ENCODE results near the gene STARD7. TPM values are rescaled to one million over a fixed set of nuclear protein-coding genes. Genes with fewer than 3 reads are reported as not detected.

Gene STARD7
- total RNA-seq, 1 experiment from 2014 or later: 105 TPM

DNA sequence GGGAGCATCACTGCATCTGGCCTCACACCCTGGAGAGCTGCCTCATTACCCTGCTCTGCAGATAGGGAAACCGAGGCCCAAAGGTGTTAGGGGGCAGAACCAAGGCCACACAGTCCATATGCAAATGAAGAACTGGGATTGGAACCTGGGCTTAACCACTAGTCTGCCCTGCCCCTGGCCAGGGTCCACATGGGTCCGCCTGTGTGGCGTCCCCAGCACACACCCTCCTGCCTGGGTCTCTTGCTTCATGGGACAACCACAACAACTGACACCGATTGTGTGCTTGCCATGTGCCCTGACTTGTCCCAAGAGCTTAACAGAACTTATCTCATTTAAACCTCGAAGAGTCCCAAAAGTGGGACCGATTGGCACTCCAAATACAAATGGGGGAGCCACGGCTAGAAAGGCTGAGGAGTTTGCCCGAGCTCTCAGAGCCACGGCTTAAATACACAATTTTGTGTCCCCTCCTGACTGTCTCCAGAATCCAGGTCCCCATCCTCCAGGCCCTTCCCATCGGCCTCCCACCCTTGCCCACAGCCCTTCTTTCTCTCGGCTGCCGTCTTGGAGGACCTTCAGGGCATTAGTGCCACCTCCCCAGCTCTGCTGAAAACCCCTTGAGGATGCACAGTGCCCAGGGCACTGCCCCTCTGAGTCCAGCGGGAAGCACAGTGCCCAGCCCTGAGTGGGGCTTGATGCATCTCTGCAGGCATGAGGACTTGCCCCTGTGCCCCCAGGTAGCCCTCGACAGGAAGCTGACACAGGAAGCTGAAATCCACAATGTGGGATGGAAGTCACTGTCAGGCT is 57.6 kb downstream of the STARD7 start:
- CTCF ChIA-PET: interaction anchor here (2.8 kb wide), 1 partner anchor 24 kb away, joined by 8 read pairs; no protein-coding TSS in a partner anchor
- Mint-ChIP-seq H3K4me3 (ENCODE audit: unreplicated experiment) (no peak overlapping the region), H3K36me3 (ENCODE audit: insufficient read depth, unreplicated experiment) (no peaks in the 10 kb centered on the region), H3K27ac (ENCODE audit: low read depth, unreplicated experiment) (no peak overlapping the region), H3K27me3 (ENCODE audit: insufficient read depth, unreplicated experiment) (no peaks in the 10 kb centered on the region), H3K4me1 (ENCODE audit: insufficient read depth, unreplicated experiment) (peaks cover 17% of the 10 kb centered on the region), H3K9me3 (ENCODE audit: unreplicated experiment) (no peaks in the 10 kb centered on the region)
- intact Hi-C loops (cut with micrococcal nuclease): no loop called here
- TF ChIP-seq, protein P1, sequence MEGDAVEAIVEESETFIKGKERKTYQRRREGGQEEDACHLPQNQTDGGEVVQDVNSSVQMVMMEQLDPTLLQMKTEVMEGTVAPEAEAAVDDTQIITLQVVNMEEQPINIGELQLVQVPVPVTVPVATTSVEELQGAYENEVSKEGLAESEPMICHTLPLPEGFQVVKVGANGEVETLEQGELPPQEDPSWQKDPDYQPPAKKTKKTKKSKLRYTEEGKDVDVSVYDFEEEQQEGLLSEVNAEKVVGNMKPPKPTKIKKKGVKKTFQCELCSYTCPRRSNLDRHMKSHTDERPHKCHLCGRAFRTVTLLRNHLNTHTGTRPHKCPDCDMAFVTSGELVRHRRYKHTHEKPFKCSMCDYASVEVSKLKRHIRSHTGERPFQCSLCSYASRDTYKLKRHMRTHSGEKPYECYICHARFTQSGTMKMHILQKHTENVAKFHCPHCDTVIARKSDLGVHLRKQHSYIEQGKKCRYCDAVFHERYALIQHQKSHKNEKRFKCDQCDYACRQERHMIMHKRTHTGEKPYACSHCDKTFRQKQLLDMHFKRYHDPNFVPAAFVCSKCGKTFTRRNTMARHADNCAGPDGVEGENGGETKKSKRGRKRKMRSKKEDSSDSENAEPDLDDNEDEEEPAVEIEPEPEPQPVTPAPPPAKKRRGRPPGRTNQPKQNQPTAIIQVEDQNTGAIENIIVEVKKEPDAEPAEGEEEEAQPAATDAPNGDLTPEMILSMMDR (IDR thresholded peaks at IDR 0.05; ENCODE audit: unreplicated experiment): no peak
- no TSS peak for BruUV-seq (replicated peaks)
- POLR2A ChIA-PET: no interaction called here
- DNase-seq (ENCODE audit: unreplicated experiment): no peak

DNA sequence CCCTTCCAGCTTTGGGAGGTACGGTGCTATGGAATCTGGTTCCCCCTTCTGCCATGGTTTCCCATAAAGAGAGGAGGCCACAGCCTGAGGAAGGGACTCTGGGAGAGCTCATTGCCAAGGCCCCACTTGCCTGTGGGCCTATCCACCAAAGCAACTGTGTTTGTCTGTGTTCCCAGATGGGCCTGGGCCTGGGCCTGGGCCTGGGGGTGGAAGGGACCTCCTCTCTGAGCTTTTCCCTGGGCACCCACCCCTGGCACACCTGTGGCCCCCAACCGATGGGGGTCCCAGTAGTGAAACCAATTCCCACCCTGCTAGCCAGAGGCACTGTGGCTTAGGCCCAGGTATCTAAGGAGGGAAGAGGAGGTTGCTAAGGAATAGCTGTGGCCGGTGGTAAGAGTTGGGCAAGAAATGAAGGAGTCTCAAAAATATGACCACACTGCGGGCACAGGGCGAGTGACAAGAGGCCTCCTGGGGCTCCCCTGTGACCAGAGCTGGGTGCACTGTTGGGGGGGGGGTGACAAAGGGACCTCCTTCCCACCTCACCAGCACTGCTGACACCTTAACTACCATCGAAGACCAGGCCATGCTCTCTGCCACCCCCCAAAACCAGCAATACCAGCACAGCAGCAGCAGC is 58.5 kb downstream of the STARD7 start:
- DNase-seq (ENCODE audit: unreplicated experiment): no peak
- intact Hi-C loops (cut with micrococcal nuclease): no loop called here
- H3K36me3 Mint-ChIP-seq (ENCODE audit: insufficient read depth, unreplicated experiment): no peaks in the 10 kb centered on the region
- BruUV-seq (replicated peaks): no TSS peak
- no peak overlapping the region for H3K27ac Mint-ChIP-seq (ENCODE audit: low read depth, unreplicated experiment)
- no peaks in the 10 kb centered on the region for H3K9me3 Mint-ChIP-seq (ENCODE audit: unreplicated experiment)
- POLR2A ChIA-PET: no interaction called here
- no peak overlapping the region for H3K4me3 Mint-ChIP-seq (ENCODE audit: unreplicated experiment)
- no peaks in the 10 kb centered on the region for H3K27me3 Mint-ChIP-seq (ENCODE audit: insufficient read depth, unreplicated experiment)
- TF ChIP-seq, protein P1 (IDR thresholded peaks at IDR 0.05; ENCODE audit: unreplicated experiment): no peak
- CTCF ChIA-PET: interaction anchor here (2.8 kb wide), 1 partner anchor 24 kb away, joined by 8 read pairs; no protein-coding TSS in a partner anchor
- peaks cover 17% of the 10 kb centered on the region for H3K4me1 Mint-ChIP-seq (ENCODE audit: insufficient read depth, unreplicated experiment)

DNA sequence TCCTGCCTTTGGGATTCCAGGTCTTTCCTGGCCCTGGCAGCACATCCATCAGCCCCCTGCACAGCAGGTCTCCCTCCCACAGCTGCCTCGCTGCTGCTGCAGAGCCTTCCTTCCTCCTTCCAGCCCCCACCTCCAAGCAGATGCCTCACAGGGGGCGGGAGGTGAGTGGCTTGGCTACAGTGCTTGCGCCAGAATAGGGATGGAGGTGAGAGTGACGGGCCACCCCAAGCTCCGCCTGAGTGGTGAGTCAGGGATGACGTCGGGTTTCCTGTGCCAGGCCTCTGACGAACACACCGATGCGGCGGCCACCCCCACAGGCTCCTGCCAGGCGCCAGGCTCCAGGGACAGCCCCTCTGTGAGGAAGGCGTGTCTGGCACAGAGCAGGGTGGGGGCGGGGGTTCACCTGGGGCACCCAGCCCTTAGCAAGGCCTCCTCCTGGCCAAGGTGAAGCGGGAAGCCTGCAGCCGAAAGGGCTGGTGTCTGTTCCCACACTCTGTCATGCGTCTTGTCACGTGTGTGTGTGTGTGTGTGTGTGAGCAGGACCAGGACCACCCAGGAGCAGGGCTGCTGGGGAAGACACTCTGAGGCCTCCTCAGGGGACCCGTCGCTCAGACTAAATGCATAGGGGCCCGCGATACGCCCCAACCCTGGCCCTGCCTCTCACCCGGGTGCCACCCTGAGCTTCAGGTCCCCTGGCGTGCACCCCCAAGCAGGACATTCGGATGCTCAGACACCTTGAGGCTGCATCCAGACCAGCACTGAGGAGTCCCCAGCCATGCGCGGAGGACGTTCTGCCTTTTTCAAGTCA is 60.0 kb downstream of the STARD7 start:
- Mint-ChIP-seq H3K27me3 (ENCODE audit: insufficient read depth, unreplicated experiment) (no peaks in the 10 kb centered on the region), H3K9me3 (ENCODE audit: unreplicated experiment) (no peaks in the 10 kb centered on the region), H3K4me3 (ENCODE audit: unreplicated experiment) (no peak overlapping the region), H3K36me3 (ENCODE audit: insufficient read depth, unreplicated experiment) (no peaks in the 10 kb centered on the region), H3K4me1 (ENCODE audit: insufficient read depth, unreplicated experiment) (peaks cover 17% of the 10 kb centered on the region), H3K27ac (ENCODE audit: low read depth, unreplicated experiment) (no peak overlapping the region)
- DNase-seq (ENCODE audit: unreplicated experiment): peak; percentile 91
- CTCF ChIA-PET: interaction anchor here (0.7 to 1.9 kb wide), 2 partner anchors 27 to 39 kb away, joined by 3 to 7 read pairs; no protein-coding TSS in a partner anchor
- POLR2A ChIA-PET: no interaction called here
- intact Hi-C loops (cut with micrococcal nuclease): no loop called here
- TF ChIP-seq, protein P1 (IDR thresholded peaks at IDR 0.05; ENCODE audit: unreplicated experiment): no peak
- no TSS peak for BruUV-seq (replicated peaks)
